Dedifferentiated amniotic fluid mesenchymal stem cell (primary cell): ENCODE results near the gene AJAP1.

Experiments used
- DNase-seq: peaks from one replicate; pipeline ENCODE4 v3.0.0-alpha.2; 2016; ENCODE audit errors: extremely low spot score

AJAP1 gene

GRCh38 chr1:4678066-4678717 lies 23.8 kb downstream of the AJAP1 start:
- no peak for DNase-seq

- DNase-seq = no peak
Measured at GRCh38 chr1:4681026-4681425, 26.6 kb downstream of the AJAP1 start.

- DNase-seq = no peak
Measured at GRCh38 chr1:4682607-4683220, 28.3 kb downstream of the AJAP1 start.

- no peak for DNase-seq
Measured at GRCh38 chr1:4684136-4684535, 29.7 kb downstream of the AJAP1 start.

- no peak for DNase-seq
Measured at GRCh38 chr1:4684864-4685522, 30.6 kb downstream of the AJAP1 start.

GRCh38 chr1:4685523-4685865 lies 31.1 kb downstream of the AJAP1 start:
- DNase-seq = no peak

- no peak for DNase-seq
Measured at GRCh38 chr1:4687943-4688342, 33.5 kb downstream of the AJAP1 start.

GRCh38 chr1:4689271-4689935 lies 35.0 kb downstream of the AJAP1 start:
- no peak for DNase-seq

GRCh38 chr1:4689941-4690635 lies 35.7 kb downstream of the AJAP1 start:
- no peak for DNase-seq

GRCh38 chr1:4690951-4691675 lies 36.7 kb downstream of the AJAP1 start:
- DNase-seq = no peak

- DNase-seq = no peak
Measured at GRCh38 chr1:4691766-4692405, 37.5 kb downstream of the AJAP1 start.

GRCh38 chr1:4692437-4692836 lies 38.0 kb downstream of the AJAP1 start:
- no peak for DNase-seq

- no peak for DNase-seq
Measured at GRCh38 chr1:4693331-4693730, 38.9 kb downstream of the AJAP1 start.

GRCh38 chr1:4693891-4694290 lies 39.5 kb downstream of the AJAP1 start:
- DNase-seq = no peak

- DNase-seq = no peak
Measured at GRCh38 chr1:4694492-4694891, 40.1 kb downstream of the AJAP1 start.

- no peak for DNase-seq
Measured at GRCh38 chr1:4695241-4695640, 40.8 kb downstream of the AJAP1 start.

- no peak for DNase-seq
Measured at GRCh38 chr1:4696161-4696745, 41.8 kb downstream of the AJAP1 start.

GRCh38 chr1:4696753-4697152 lies 42.3 kb downstream of the AJAP1 start:
- no peak for DNase-seq

GRCh38 chr1:4697801-4698200 lies 43.4 kb downstream of the AJAP1 start:
- DNase-seq = no peak

- no peak for DNase-seq
Measured at GRCh38 chr1:4698911-4699310, 44.5 kb downstream of the AJAP1 start.
